ENCODE data around the gene KREMEN1.

DNA sequence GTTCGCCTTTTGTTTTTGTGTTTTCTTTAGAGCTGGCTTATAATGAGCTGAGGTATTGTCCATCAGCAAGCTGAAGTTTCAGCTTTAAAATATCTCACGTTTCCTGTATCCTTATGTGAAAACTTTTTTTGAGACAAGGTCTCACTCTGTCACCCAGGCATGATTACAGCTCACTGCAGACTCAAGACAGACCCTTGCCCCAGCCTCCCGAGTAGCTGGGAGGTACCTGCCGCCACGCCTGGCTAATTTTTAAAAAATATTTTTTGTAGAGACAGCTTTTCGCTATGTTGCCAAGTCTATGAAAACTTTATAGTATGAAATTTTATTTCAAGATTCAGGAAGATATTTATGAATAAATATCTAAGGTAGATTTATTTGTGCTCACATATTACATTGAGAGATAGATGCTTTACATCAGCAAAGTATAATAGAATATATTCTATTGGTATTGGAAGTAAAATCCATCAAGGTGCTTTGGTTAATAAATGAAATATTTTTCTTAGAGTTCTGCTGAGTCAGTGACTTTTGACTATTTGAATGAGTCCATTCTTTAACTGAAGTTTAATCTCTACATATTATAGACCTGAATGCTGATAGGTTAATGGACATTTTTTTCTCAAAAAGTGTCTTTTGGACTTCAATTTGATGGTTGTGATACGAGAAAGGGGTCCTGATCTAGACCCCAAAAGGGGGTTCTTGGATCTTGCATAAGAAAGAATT, 10.2 kb downstream of the KREMEN1 start:
- TF ChIP-seq ZNF609 (CRISPR knock-in tag; IDR thresholded peaks at IDR 0.05; ENCODE audit: borderline replicate concordance) (no peak), ZBTB1 (CRISPR knock-in tag; IDR thresholded peaks at IDR 0.05; ENCODE audit: borderline replicate concordance, low read depth) (no peak), PML (IDR thresholded peaks at IDR 0.05; ENCODE audit: low read length) (no peak), REST (IDR thresholded peaks at IDR 0.05; ENCODE audit: borderline replicate concordance) (no peak), REST (CRISPR knock-in tag; IDR thresholded peaks at IDR 0.05; ENCODE audit: low read depth) (no peak), TAF1 (IDR thresholded peaks at IDR 0.05; ENCODE audit: control insufficient read depth, extremely low read depth, insufficient read depth, low read length, severe bottlenecking) (no peak), EZH2 (IDR thresholded peaks at IDR 0.05; ENCODE audit: borderline replicate concordance, low read depth, low read length) (no peak)
- TF ChIP-seq, protein P1, sequence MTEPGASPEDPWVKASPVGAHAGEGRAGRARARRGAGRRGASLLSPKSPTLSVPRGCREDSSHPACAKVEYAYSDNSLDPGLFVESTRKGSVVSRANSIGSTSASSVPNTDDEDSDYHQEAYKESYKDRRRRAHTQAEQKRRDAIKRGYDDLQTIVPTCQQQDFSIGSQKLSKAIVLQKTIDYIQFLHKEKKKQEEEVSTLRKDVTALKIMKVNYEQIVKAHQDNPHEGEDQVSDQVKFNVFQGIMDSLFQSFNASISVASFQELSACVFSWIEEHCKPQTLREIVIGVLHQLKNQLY (CRISPR knock-in tag; conservative IDR thresholded peaks at IDR 0.05) = no peak
